OCI-LY1 (cell line): ENCODE data around the gene TLCD1.

Experiments
- H2AFZ ChIP-seq: fragments of 200-600 bp; sonication (generic), shearing (Covaris generic); 2 replicates; pipeline ENCODE4 v1.6.0; 2014; ENCODE audit warnings: antibody characterized with exemption, mild to moderate bottlenecking, low read length
- H3F3A ChIP-seq: fragments of 200-600 bp; sonication (generic), shearing (Covaris generic); 2 replicates; pipeline ENCODE4 v1.6.0; 2014; ENCODE audit warnings: mild to moderate bottlenecking, antibody characterized with exemption, low read length, moderate library complexity; ENCODE audit not compliant: insufficient read depth
- H3K27ac ChIP-seq: fragments of 200-600 bp; sonication (generic); 2 replicates; pipeline ENCODE4 v1.5.1; 2014; ENCODE audit warnings: low read length, mixed run types, mild to moderate bottlenecking, low read depth; ENCODE audit not compliant: poor library complexity, severe bottlenecking
- H3K27me3 ChIP-seq: fragments of 200-600 bp; sonication (generic); 2 replicates; pipeline ENCODE4 v1.6.0; 2014; ENCODE audit warnings: antibody characterized with exemption, mild to moderate bottlenecking, low read length, moderate library complexity; ENCODE audit not compliant: insufficient read depth
- H3K36me3 ChIP-seq: fragments of 200-600 bp; sonication (generic); 2 replicates; pipeline ENCODE4 v1.6.1; 2014; ENCODE audit warnings: mild to moderate bottlenecking, antibody characterized with exemption, low read length, moderate library complexity, mixed read lengths; ENCODE audit not compliant: insufficient read depth
- H3K4me1 ChIP-seq: fragments of 200-600 bp; sonication (generic); 2 replicates; pipeline ENCODE4 v1.5.1; 2014; ENCODE audit warnings: mild to moderate bottlenecking, low read length, moderate library complexity; ENCODE audit not compliant: insufficient read depth, severe bottlenecking
- H3K4me2 ChIP-seq: fragments of 200-600 bp; sonication (generic), shearing (Covaris generic); 2 replicates; pipeline ENCODE4 v1.6.1; 2014; ENCODE audit warnings: low read length
- H3K4me3 ChIP-seq: fragments of 200-600 bp; sonication (generic); 2 replicates; pipeline ENCODE4 v1.5.1; 2014; ENCODE audit warnings: low read length, low read depth, mild to moderate bottlenecking, mixed read lengths; ENCODE audit not compliant: poor library complexity, severe bottlenecking
- H3K79me2 ChIP-seq: fragments of 200-600 bp; shearing (Covaris generic); 2 replicates; pipeline ENCODE4 v1.6.1; 2016; ENCODE audit warnings: mixed run types, low read length, mixed read lengths; ENCODE audit not compliant: insufficient read depth
- H3K9ac ChIP-seq: fragments of 200-600 bp; sonication (generic), shearing (Covaris generic); 2 replicates; pipeline ENCODE4 v1.6.1; 2014; ENCODE audit warnings: mild to moderate bottlenecking, low read length, mixed read lengths
- H3K9me2 ChIP-seq: fragments of 200-600 bp; sonication (generic), shearing (Covaris generic); 2 replicates; pipeline ENCODE4 v1.6.1; 2014; ENCODE audit warnings: low read depth, mild to moderate bottlenecking, low read length, mixed read lengths
- H3K9me3 ChIP-seq: fragments of 200-600 bp; shearing (Covaris generic); 2 replicates; pipeline ENCODE4 v1.6.1; 2014; ENCODE audit warnings: low read length, mixed read lengths
- H4K20me1 ChIP-seq: fragments of 200-600 bp; sonication (generic), shearing (Covaris generic); 2 replicates; pipeline ENCODE4 v1.6.0; 2016; ENCODE audit warnings: mild to moderate bottlenecking, low read length; ENCODE audit not compliant: insufficient read depth
- CTCF ChIP-seq: fragments of 200-600 bp; sonication (generic), shearing (Covaris generic); IDR thresholded peaks from 2 replicates; pipeline ENCODE4 v1.5.1; 2017; ENCODE audit warnings: mild to moderate bottlenecking, antibody characterized with exemption, low read length, moderate library complexity, mixed read lengths
- EZH2 ChIP-seq: fragments of 200-600 bp; sonication (generic), shearing (Covaris generic); IDR thresholded peaks from 2 replicates; pipeline ENCODE4 v1.8.0; 2017; ENCODE audit warnings: borderline replicate concordance, mixed run types, mild to moderate bottlenecking, antibody characterized with exemption, low read length, moderate library complexity, mixed read lengths

The TLCD1 gene

GRCh38 chr17:28744972-28745785 lies 19.1 kb upstream of the TLCD1 start:
- no peak for TF ChIP-seq CTCF
- no peak for TF ChIP-seq EZH2
- H3F3A ChIP-seq: no peaks in the 10 kb centered on the region

DNA sequence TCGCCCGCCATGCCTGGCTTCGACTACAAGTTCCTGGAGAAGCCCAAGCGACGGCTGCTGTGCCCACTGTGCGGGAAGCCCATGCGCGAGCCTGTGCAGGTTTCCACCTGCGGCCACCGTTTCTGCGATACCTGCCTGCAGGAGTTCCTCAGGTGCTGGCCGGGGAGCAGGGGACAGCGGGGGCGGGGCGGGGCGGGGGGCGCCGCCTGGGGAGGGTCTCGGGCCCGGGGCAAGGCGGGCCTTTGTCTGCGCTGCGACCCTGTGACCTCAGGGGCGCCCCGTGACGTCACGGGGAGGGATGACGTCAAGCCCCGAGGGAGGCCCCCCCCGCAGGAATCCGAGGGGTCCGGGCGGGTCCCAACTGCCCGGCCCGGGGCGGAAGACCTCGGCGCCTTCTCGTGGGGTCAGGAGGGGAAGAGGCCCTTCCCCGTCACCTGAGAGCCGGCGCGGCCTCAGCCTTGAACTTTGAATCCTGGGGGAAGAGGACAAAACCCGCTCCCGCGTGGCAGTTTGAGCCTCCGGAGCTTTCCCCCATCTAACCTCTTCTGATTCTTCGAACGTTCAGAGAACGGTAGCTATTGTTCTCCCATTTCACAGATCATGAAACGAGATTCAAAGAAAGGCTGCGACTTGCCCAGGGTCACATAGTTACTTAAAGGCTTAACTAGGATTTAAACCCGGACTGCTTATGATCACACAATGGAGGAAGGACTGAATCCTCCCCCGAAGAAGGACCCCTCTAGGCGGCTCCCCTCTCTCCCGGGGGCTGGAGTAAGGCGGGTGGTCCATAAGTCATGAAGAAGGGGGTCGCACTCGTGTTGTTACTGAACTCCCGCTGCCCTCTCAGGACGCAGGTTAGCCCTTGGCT lies 18.3 kb upstream of the TLCD1 start:
- no peak overlapping the region for H2AFZ ChIP-seq
- H3K36me3 ChIP-seq: peaks cover 63% of the 10 kb centered on the region
- H3K4me3 ChIP-seq: peak overlapping the region; percentile 87
- H3K4me2 ChIP-seq: peak overlapping the region; percentile 76
- H4K20me1 ChIP-seq: no peaks in the 10 kb centered on the region
- no peaks in the 10 kb centered on the region for H3F3A ChIP-seq
- H3K9ac ChIP-seq: peak overlapping the region; percentile 95
- H3K4me1 ChIP-seq: peaks cover 71% of the 10 kb centered on the region
- H3K9me3 ChIP-seq: 0 out of 2 replicates have a peak, but pooled peaks cover 6% of the 10 kb centered on the region
- peaks cover 9% of the 10 kb centered on the region for H3K79me2 ChIP-seq
- H3K9me2 ChIP-seq: no peaks in the 10 kb centered on the region
- peak overlapping the region; percentile 85 for H3K27ac ChIP-seq
- TF ChIP-seq CTCF (no peak), EZH2 (no peak)
- no peaks in the 10 kb centered on the region for H3K27me3 ChIP-seq

More at GRCh38 chr17:28744972-28745785, 19.1 kb upstream of the TLCD1 start:
- peaks cover 77% of the 10 kb centered on the region for H3K4me1 ChIP-seq
- peaks cover 9% of the 10 kb centered on the region for H3K79me2 ChIP-seq
- peak overlapping the region; percentile 85 for H3K27ac ChIP-seq
- peak overlapping the region; percentile 76 for H3K4me2 ChIP-seq
- H3K27me3 ChIP-seq: no peaks in the 10 kb centered on the region
- H4K20me1 ChIP-seq: no peaks in the 10 kb centered on the region
- H3K9me3 ChIP-seq: 0 out of 2 replicates have a peak, but pooled peaks cover 6% of the 10 kb centered on the region
- peaks cover 62% of the 10 kb centered on the region for H3K36me3 ChIP-seq
- H3K4me3 ChIP-seq: peak overlapping the region; percentile 87
- H3K9me2 ChIP-seq: no peaks in the 10 kb centered on the region
- no peak overlapping the region for H2AFZ ChIP-seq
- peak overlapping the region; percentile 95 for H3K9ac ChIP-seq

GRCh38 chr17:28743243-28744103 lies 17.4 kb upstream of the TLCD1 start, which contains the start of gene TRAF4:
Gene TRAF4, plus strand, starts transcription at chr17:28744011. Its CDS starts 102 bp downstream, at chr17:28744113.
- TF ChIP-seq CTCF (no peak), EZH2 (no peak)
- H3F3A ChIP-seq: no peaks in the 10 kb centered on the region
- no peaks in the 10 kb centered on the region for H4K20me1 ChIP-seq
- peak within 1 kb of the TSS; percentile 87 for H3K4me3 ChIP-seq
- H3K79me2 ChIP-seq: peaks cover 9% of the 10 kb centered on the region
- H2AFZ ChIP-seq: no peak within 1 kb of the TSS
- H3K36me3 ChIP-seq: peaks cover 62% of the 10 kb centered on the region
- peak within 1 kb of the TSS; percentile 76 for H3K4me2 ChIP-seq
- peak within 1 kb of the TSS; percentile 95 for H3K9ac ChIP-seq
- H3K9me3 ChIP-seq: 0 out of 2 replicates have a peak, but pooled peaks cover 6% of the 10 kb centered on the region
- H3K27ac ChIP-seq: peak within 1 kb of the TSS; percentile 97
- peaks cover 71% of the 10 kb centered on the region for H3K4me1 ChIP-seq
- H3K9me2 ChIP-seq: no peaks in the 10 kb centered on the region
- no peaks in the 10 kb centered on the region for H3K27me3 ChIP-seq
